ENCODE data around the gene P2RY12. TPM values are rescaled to one million over a fixed set of nuclear protein-coding genes. Genes with fewer than 3 reads are reported as not detected.

The P2RY12 gene
- total and polyA plus RNA-seq, 2 donors (not counting 3 experiments of a cell fraction or from before 2014, with no cell fraction given), result not detected

DNA sequence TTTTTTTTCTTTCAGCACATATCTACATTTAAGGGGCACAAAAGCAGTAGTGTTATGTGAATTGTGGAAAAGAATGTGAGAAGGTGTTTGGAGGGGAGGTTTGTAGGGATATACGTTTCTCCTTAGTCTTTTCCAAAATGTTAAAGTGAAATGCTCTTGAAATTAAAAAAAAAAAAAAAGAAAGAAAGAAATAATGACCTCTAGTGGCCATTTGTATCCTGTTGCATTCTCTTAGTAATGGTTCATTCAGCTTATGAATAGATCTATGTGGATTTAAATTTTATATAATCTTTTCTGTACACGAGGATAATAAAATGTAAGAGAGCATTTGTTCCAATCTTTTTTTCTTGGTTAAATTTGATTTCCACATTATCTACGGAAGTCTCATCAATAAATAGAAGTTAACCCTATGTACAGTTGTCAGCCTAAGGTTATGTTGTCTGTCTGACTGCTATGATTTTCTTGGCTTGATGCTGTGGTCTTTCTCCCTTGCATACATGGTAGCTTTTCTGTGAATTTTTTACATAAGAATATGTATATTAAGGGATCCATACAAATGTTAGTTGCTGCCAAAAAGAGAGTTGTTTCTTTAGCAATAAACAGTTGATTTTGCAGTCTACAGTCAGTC, 56.9 kb downstream of the P2RY12 start:
- Histone ChIP-seq H3K79me2 (ENCODE audit: control insufficient read depth, insufficient read depth, low read length) (no peaks in the 10 kb centered on the region), H2AFZ (ENCODE audit: low read depth, low read length) (no peak overlapping the region), H3K9ac (replicated peaks; ENCODE audit: extremely low read depth, insufficient read depth, low read length) (no peak overlapping the region), H3K9me1 (replicated peaks; ENCODE audit: control insufficient read depth, extremely low read depth, insufficient read depth, low read length) (no peaks in the 10 kb centered on the region), H3K4me1 (ENCODE audit: control insufficient read depth, extremely low read depth, insufficient read depth, low read length) (no peaks in the 10 kb centered on the region), H3K27ac (ENCODE audit: insufficient read depth, low read depth, low read length) (no peak overlapping the region), H4K20me1 (replicated peaks; ENCODE audit: control insufficient read depth, extremely low read depth, insufficient read depth, low read length) (no peaks in the 10 kb centered on the region), H3K9me3 (replicated peaks; ENCODE audit: control insufficient read depth, insufficient read depth, low read length) (no peaks in the 10 kb centered on the region), H3K36me3 (ENCODE audit: control insufficient read depth in 2 of 2, extremely low read depth in 1 of 2, insufficient read depth in 2 of 2, low read length in 2 of 2) (no peaks in the 10 kb centered on the region), H3K4me3 (replicated peaks in 1 of 3; ENCODE audit: insufficient read depth in 1 of 3, low read depth in 1 of 3, low read length in 3 of 3) (no peak overlapping the region), H3K4me2 (ENCODE audit: insufficient read depth, low read length) (no peak overlapping the region), H3K27me3 (ENCODE audit: control insufficient read depth in 2 of 2, insufficient read depth in 2 of 2, low read length in 2 of 2) (no peaks in the 10 kb centered on the region)
- no peak for TF ChIP-seq JUN (IDR thresholded peaks at IDR 0.05; ENCODE audit: borderline replicate concordance, insufficient read depth, insufficient read length, low read depth)
- TF ChIP-seq, protein P1, sequence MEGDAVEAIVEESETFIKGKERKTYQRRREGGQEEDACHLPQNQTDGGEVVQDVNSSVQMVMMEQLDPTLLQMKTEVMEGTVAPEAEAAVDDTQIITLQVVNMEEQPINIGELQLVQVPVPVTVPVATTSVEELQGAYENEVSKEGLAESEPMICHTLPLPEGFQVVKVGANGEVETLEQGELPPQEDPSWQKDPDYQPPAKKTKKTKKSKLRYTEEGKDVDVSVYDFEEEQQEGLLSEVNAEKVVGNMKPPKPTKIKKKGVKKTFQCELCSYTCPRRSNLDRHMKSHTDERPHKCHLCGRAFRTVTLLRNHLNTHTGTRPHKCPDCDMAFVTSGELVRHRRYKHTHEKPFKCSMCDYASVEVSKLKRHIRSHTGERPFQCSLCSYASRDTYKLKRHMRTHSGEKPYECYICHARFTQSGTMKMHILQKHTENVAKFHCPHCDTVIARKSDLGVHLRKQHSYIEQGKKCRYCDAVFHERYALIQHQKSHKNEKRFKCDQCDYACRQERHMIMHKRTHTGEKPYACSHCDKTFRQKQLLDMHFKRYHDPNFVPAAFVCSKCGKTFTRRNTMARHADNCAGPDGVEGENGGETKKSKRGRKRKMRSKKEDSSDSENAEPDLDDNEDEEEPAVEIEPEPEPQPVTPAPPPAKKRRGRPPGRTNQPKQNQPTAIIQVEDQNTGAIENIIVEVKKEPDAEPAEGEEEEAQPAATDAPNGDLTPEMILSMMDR (IDR thresholded peaks at IDR 0.05; ENCODE audit: extremely low read depth in 1 of 2, insufficient read depth in 1 of 2, low read depth in 1 of 2, low read length in 2 of 2), result peak in 1 of 2 donors; percentile 25
- FAIRE-seq, result no peak
- no TSS peak for BruUV-seq (replicated peaks)
- ChIA-PET CTCF (interaction anchor here (0.6 to 1.9 kb wide), 28 partner anchors 11 to 1246 kb away, joined by 3 to 12 read pairs (median 4); no protein-coding TSS in a partner anchor), POLR2A (no interaction called here)
- intact Hi-C loops (cut with micrococcal nuclease) (loop anchor here (1.0 to 5.0 kb wide), 2 partner anchors 100 to 160 kb away; no protein-coding TSS in a partner anchor), dilution Hi-C loops (cut with MboI; ENCODE audit: extremely low pct_ligation_motif_present, low sequenced_read_pairs) (no loop called here)
- peak; percentile 27 for DNase-seq (ENCODE audit: low read depth, low spot score)

DNA sequence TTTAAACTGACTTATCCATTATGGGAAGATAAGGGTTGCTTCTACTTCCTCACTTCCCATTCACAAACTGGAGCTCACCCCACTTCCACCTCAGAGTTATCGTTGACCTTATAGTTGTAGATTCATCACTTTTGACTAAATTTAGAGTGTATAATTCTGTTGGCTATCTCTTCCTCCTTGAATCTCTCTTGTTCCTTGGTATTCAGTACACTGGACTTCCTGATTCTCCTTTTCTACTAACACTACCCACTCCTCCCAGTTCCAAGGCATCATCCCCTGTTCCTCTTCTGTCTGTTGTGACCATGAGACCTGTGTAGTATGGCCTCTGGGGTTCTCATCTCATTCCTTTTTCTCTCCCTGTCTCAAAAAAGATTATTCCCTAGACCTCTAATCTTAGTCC, 62.0 kb downstream of the P2RY12 start:
- no peak overlapping the region for H3K9ac ChIP-seq (replicated peaks; ENCODE audit: extremely low read depth, insufficient read depth, low read length)
- no peaks in the 10 kb centered on the region for H4K20me1 ChIP-seq (replicated peaks; ENCODE audit: control insufficient read depth, extremely low read depth, insufficient read depth, low read length)
- no peaks in the 10 kb centered on the region for H3K79me2 ChIP-seq (ENCODE audit: control insufficient read depth, insufficient read depth, low read length)
- H3K27ac ChIP-seq (ENCODE audit: insufficient read depth, low read depth, low read length), result no peak overlapping the region
- dilution Hi-C loops (cut with MboI; ENCODE audit: extremely low pct_ligation_motif_present, low sequenced_read_pairs) (no loop called here), intact Hi-C loops (cut with micrococcal nuclease) (no loop called here)
- FAIRE-seq (no peak), DNase-seq (ENCODE audit: low read depth, low spot score) (no peak)
- no peaks in the 10 kb centered on the region for H3K9me1 ChIP-seq (replicated peaks; ENCODE audit: control insufficient read depth, extremely low read depth, insufficient read depth, low read length)
- H3K4me2 ChIP-seq (ENCODE audit: insufficient read depth, low read length), result no peak overlapping the region
- no TSS peak for BruUV-seq (replicated peaks)
- no peaks in the 10 kb centered on the region for H3K9me3 ChIP-seq (replicated peaks; ENCODE audit: control insufficient read depth, insufficient read depth, low read length)
- TF ChIP-seq MYC (IDR thresholded peaks at IDR 0.05; ENCODE audit: low read depth, low read length) (no peak), EZH2 (IDR thresholded peaks at IDR 0.05; ENCODE audit: borderline replicate concordance, low read depth, low read length, severe bottlenecking) (no peak), POLR2AphosphoS5 (IDR thresholded peaks at IDR 0.05; ENCODE audit: insufficient read depth, low read depth, low read length) (no peak), FOS (IDR thresholded peaks at IDR 0.05; ENCODE audit: borderline replicate concordance, insufficient read depth, low read length) (no peak), JUN (IDR thresholded peaks at IDR 0.05; ENCODE audit: borderline replicate concordance, insufficient read depth, insufficient read length, low read depth) (no peak), POLR2A (IDR thresholded peaks at IDR 0.05; ENCODE audit: low read depth, low read length) (no peak), GATA2 (IDR thresholded peaks at IDR 0.05; ENCODE audit: insufficient read depth, insufficient read length, low read depth, low read length) (no peak)
- TF ChIP-seq, protein P2, sequence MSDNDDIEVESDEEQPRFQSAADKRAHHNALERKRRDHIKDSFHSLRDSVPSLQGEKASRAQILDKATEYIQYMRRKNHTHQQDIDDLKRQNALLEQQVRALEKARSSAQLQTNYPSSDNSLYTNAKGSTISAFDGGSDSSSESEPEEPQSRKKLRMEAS (IDR thresholded peaks at IDR 0.05; ENCODE audit: insufficient read depth, insufficient read length), result no peak
- TF ChIP-seq, protein P1 (IDR thresholded peaks at IDR 0.05; ENCODE audit: extremely low read depth in 1 of 2, insufficient read depth in 1 of 2, low read depth in 1 of 2, low read length in 2 of 2), result no peak
- no peak overlapping the region for H2AFZ ChIP-seq (ENCODE audit: low read depth, low read length)
- CTCF ChIA-PET, result no interaction called here
- no peaks in the 10 kb centered on the region for H3K27me3 ChIP-seq (ENCODE audit: control insufficient read depth in 2 of 2, insufficient read depth in 2 of 2, low read length in 2 of 2)
- POLR2A ChIA-PET, result no interaction called here
- no peak overlapping the region for H3K4me3 ChIP-seq (replicated peaks in 1 of 3; ENCODE audit: insufficient read depth in 1 of 3, low read depth in 1 of 3, low read length in 3 of 3)
- no peaks in the 10 kb centered on the region for H3K36me3 ChIP-seq (ENCODE audit: control insufficient read depth in 2 of 2, extremely low read depth in 1 of 2, insufficient read depth in 2 of 2, low read length in 2 of 2)
- H3K4me1 ChIP-seq (ENCODE audit: control insufficient read depth, extremely low read depth, insufficient read depth, low read length), result no peaks in the 10 kb centered on the region
